ENCODE results near the gene MRLN.

DNA sequence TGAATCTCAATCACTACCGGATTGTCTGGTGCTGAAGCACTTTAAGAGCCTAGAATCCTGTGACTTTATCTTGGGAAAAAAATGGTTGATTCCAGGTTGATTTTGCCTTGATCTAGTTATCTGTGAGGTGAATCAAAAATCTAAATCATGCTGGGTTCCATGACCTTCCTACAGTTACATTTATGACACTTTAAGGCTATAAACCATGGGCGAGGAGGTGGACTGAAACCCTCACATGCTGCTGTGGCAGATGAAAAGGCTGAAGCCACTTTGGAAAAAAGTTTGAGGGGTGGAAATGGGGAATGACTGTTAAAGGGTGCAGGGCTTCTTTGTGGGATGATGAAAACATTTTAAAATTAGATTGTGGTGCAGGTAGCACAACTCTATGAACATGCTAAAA lies 61.1 kb downstream of the MRLN start:
- TF ChIP-seq, protein P1, sequence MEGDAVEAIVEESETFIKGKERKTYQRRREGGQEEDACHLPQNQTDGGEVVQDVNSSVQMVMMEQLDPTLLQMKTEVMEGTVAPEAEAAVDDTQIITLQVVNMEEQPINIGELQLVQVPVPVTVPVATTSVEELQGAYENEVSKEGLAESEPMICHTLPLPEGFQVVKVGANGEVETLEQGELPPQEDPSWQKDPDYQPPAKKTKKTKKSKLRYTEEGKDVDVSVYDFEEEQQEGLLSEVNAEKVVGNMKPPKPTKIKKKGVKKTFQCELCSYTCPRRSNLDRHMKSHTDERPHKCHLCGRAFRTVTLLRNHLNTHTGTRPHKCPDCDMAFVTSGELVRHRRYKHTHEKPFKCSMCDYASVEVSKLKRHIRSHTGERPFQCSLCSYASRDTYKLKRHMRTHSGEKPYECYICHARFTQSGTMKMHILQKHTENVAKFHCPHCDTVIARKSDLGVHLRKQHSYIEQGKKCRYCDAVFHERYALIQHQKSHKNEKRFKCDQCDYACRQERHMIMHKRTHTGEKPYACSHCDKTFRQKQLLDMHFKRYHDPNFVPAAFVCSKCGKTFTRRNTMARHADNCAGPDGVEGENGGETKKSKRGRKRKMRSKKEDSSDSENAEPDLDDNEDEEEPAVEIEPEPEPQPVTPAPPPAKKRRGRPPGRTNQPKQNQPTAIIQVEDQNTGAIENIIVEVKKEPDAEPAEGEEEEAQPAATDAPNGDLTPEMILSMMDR (IDR thresholded peaks at IDR 0.05; ENCODE audit: low read depth, low read length) = no peak
- TF ChIP-seq EZH2phosphoT487 (IDR thresholded peaks at IDR 0.05; ENCODE audit: low read depth) = no peak

Data from OCI-LY3 (cell line).